Activated CD8-positive, alpha-beta memory T cell treated with anti-CD3 and anti-CD28 coated beads for 36 hours (primary cell): Measurements from ENCODE around the gene RAB7B. TPM values are rescaled to one million over a fixed set of nuclear protein-coding genes. Genes with fewer than 3 reads are reported as not detected.

Experiments used
- CTCF ChIA-PET: fragments of 350-600 bp; sonication (Branson Sonifier 250); formaldehyde crosslinking; loops from one replicate; lab custom pipeline; 2021; ENCODE audit warnings: antibody characterized with exemption; lab: Charles Lee
- POLR2A ChIA-PET: fragments of 350-600 bp; sonication (Branson Sonifier 250); formaldehyde crosslinking; loops from one replicate; lab custom pipeline; 2021; ENCODE audit warnings: antibody characterized with exemption; lab: Charles Lee
- total RNA-seq, 2 experiments: library from RNA; stranded (reverse); gene quantifications; one replicate each; pipeline ENCODE4 v1.2.3, GENCODE V29; 2021

RAB7B gene
- total RNA-seq, 2 experiments from 2014 or later, result not detected

DNA sequence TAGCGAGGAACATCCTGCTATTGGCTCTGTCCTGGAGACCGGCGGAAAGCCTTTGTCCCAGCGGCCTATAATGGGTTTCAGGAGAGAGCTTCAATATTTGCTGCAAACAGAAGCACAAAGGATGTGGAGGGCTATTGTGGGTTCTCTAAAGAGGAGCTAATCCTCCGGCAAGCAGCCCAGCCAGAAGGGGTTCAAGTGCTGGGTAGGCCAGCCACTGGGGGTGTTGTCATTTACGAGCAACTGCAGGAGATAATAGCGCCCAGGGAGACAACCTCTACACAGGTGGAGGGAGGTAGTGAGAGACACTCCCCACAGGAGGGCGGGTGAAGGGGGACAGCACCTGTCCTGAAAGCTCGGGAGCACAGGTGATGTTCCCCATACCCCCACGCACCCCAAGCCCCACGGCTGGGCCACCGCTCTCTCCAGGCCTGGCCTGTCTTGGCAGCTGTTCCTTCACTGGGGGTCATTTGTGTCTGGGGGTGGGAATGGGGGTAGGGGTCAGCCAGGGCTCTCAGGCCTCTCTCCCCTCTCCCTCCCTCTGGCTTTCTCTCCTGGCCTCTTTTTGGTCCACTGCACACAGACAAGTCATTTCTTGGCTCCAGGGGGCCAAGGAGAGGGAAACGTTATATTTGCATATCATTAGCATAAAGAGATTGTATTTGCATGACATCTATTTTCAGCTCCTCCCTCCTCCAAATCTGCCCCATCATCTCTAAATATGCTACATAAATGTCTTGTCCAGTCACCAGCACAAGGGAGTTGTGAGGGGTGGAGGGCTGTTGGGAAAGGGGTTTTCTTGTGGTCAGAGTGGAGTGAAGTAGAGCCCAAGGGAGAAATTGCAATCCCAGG, 37.9 kb downstream of the RAB7B start:
- CTCF ChIA-PET, result interaction anchor here (2.2 kb wide), 1 partner anchor 12 kb away, joined by 9 read pairs; no protein-coding TSS in a partner anchor
- POLR2A ChIA-PET, result no interaction called here

DNA sequence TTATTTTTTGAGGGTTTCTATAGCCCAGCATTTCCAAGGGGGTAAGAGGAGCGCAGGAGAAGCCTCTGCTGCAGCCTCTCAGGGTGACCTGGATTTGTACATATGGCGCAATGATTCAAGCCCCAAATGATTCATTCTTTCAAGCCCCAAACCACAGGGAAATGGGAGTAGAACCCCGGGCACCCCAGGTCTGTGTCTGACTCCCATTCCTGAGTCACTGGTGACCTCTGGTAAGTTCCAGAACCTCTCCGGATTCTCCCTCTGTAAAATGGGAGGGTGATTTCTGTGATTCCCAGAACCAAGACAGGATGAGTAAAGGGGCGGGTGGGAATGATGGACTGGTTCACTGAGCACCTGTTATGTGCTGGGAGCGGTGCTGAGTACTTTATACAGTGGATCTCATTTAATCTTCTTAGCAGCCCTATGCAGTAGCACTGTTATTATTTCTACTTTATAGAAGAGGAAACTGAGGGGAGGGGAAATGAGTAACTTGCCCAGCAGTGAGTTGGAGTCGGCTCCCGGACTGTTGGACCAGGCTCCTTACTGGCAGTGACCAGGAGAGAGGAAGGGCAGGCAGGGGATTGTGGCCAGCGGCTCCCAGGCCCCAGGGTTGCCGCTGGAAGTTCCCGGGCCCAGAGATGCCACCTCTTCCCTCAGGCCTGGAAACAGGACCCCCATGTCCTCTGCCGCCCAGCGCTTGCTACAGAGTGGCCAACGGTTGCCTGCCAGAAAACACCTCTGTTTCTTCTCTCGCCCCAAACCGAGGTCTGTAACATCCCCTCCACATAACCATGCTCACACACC, 39.6 kb downstream of the RAB7B start:
- CTCF ChIA-PET, result interaction anchor here (2.2 kb wide), 1 partner anchor 14 kb away, joined by 9 read pairs; no protein-coding TSS in a partner anchor
- POLR2A ChIA-PET, result no interaction called here

DNA sequence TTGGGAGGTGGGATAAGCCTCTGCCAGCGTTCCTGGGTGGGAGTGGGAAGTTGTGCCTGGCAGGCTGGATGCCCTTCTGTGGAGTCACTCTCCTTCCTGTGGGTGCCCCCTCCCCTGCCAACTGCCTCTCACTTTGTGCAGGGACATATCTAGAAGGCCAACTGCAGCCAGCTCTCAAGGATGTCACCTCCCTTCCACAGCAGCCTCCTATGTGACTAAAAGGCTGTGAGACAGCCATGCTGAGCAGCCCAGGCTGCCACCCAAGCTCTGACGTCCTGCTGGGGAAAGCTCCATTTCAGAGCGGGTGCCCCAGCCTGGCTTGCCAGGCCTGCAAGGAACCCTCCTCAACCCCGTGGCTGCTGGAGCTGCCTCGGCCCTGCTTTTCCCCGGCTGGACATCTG, 40.4 kb downstream of the RAB7B start:
- CTCF ChIA-PET, result no interaction called here
- POLR2A ChIA-PET, result interaction anchor here (0.5 to 0.6 kb wide), 2 partner anchors 9 to 74 kb away, joined by 3 read pairs; no protein-coding TSS in a partner anchor

DNA sequence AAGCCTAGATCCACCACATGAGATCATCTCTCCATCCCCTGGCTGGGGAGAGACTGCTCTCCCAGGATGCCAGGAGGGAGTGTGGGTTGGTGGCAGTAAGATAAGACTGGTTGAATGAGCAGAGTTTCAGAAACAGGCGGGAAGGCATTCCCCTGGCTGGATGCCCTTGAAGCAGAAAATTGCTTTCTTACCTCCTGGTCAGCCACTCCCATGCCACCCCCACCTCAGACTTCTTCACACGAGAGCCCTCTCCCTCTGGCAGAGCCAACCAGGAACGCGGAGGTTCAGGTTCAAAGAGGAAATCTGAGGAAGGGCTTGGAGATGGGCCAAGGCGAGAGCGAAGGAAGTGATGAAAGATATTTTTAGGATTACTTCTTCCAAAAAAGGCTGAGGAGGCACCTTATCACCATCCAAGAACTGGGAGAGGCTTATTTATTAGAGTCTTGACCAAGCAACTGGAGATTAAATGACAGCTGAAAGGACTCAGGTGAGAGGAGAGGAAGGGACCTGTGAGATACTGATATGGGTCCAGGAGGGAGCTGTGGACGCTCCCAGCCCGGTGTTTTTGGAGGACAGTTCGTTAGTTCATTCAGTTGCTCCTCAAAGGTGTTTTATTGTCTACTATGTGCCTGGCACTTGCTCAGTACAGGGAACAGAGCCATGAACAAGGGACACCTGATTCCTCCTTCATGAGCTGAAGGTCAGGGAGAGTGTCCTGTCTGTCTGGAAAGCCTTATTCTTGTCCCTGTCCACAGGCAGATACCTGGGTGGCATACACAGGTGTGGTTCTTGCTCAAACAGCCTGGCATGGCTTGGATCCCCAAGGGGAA, 41.0 kb downstream of the RAB7B start:
- ChIA-PET CTCF (no interaction called here), POLR2A (interaction anchor here (0.5 to 0.6 kb wide), 2 partner anchors 8 to 73 kb away, joined by 3 read pairs; no protein-coding TSS in a partner anchor)

DNA sequence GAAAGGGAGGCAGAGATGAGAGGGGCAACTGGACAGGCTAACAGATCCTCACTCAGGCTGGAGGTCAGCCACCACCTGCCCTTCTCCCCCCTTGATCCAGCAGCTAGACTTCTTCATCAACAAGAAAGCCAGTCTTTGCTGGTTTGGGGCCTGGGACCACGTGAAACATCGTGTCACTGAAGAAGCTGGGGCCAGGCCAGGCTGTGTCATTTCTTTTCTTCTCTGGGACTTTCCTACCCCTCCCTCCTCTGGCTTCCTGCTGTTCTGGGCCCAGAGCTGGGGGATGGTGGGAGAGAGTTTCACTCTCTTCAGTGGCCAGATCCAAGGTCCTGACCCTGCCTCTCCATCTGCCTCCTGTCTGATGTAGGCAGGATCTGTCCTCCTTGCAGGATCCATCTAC, 41.8 kb downstream of the RAB7B start:
- POLR2A ChIA-PET, result interaction anchor here (0.5 kb wide), 1 partner anchor 142 kb away, joined by 7 read pairs; no protein-coding TSS in a partner anchor
- CTCF ChIA-PET, result interaction anchor here (0.8 kb wide), 1 partner anchor 15 kb away, joined by 4 read pairs; no protein-coding TSS in a partner anchor

DNA sequence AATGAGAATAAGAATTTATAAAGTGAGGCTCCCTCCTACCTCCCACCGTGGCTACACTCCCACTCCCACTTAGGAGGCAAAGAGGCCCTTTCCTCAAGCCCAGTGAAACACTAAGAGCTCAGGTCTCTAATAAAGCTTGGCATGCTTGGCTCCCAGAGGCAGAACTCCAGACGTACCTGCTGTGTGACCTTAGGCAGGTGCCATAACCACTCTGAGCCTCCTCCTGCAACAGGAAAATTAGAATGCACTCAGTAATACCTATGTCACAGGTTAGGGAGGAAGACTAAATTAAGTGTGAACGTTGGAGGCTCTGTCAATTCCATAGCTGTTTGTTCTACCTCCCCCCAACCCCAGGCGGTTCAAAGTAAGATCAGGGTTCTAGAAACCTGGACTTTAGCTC, 43.4 kb downstream of the RAB7B start:
- ChIA-PET POLR2A (no interaction called here), CTCF (no interaction called here)

DNA sequence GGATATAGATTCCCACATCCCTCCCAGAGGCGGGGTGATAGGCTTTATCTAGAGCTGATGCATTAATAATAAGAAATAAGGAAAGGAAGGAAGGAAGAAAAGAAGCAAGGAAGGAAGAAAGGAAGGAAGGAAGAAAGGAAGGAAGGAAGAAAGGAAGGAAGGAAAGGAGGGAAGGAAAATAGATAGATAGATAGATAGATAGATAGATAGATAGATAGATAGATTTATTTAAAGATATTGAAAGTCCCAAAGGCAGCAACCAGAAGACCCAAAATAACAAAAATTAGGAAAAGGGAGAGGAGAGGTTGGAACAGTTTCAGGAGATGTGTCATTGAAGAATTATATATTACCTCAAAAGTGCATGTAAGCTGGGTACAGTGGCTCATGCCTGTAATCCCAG, 47.7 kb downstream of the RAB7B start:
- CTCF ChIA-PET, result no interaction called here
- POLR2A ChIA-PET, result no interaction called here

DNA sequence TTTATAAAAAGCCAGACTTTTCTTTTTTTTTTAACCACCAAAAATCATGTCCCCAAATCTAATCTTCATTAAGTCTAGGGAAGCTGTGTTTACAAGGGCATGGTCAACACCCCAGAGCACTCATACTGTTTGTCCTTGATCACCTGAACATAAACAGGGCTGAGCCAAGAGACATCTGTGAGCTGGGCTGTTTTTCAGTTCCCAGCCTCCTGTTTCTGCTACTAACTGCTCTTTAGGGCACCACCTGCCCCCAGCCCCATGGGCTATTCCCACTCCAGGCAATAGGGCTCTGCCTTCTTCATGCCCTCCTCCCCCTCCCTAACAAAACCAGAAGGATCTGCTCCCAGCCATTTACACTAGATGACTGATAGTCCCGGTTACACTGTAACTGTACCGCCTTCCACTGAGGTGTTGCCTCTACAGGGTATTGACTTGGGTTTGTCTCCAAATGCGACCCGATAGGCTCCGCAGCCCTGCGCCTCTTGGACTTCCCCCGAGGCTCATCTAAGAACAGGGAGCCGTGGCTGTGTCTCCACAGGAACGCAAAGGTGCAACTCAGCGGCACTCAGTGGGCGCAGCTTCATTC, 48.3 kb downstream of the RAB7B start:
- CTCF ChIA-PET, result no interaction called here
- POLR2A ChIA-PET, result no interaction called here

DNA sequence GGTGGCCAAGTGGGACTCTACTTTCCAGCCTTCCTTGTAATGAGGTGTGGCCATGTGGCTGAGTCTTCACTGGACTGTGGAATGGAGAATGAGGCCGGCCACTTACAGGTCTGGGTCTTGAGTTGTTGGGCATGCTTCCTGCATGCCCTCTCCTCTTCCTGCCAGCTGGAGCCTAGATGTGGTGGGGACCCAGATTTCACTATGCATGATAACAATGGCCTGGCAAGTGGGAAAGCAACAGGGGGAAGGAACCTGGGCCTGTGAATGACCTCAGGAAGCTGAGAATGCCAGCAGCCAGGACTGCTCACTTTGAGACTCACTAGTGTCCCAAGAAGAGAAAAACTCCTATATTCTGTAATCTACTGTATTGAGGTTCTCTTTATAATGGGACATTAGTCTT, 51.4 kb downstream of the RAB7B start:
- ChIA-PET CTCF (interaction anchor here (1.4 kb wide), 1 partner anchor 26 kb away, joined by 3 read pairs; no protein-coding TSS in a partner anchor), POLR2A (no interaction called here)

DNA sequence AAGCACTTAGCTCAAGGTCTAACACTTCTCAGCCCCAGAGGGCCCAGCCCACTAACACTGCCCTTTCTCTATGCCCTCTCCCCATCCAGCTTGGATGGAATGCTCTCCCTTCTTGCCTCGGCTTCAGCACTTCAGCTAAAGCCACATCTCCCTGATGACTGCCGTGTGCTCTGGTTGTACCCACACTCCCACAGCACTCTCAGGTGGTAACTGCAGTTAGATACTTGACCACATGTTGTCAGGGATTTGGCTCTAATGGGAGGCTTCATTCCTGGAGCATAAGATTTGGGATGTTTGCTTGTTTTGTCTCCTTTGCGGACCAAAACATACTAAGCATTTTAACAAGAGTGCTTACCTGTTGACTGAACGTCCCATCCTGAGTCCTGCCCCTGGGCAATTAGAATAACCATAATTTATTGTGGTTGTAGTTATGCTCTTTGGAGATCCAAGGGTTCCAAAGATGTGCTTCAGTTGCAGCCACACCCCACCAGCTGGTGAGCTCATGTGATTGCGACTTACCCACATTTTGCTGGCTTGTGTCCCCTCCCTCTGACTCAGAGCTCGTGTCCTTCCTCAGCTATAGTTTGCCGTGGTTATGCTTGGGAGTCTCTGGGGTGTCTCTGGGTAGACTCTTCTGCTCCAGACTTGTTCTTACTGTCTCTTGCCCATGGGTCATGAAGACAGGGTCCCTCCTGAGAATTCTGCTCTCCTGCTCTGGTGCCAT, 52.2 kb downstream of the RAB7B start:
- POLR2A ChIA-PET, result no interaction called here
- CTCF ChIA-PET, result no interaction called here

DNA sequence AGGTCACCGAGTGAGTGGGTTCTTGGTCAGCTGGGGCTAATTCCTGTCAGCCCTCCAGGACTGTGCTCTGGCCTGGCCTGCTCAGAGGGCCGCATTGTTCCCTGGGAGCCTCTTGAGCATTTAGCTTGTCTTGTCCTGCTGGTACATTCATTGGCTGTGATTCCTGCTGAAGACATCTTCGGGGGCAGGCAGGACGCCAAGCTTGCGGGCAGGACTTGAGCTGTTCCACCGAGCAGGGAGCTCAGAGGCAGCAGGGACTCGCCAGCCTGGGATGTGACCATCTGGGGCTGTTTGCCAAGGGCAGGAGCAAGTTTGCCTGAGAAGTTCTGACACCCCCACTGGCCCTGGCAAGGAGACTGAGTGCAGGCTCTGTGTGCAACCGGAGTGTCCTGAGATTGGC, 52.9 kb downstream of the RAB7B start:
- POLR2A ChIA-PET, result no interaction called here
- CTCF ChIA-PET, result no interaction called here

DNA sequence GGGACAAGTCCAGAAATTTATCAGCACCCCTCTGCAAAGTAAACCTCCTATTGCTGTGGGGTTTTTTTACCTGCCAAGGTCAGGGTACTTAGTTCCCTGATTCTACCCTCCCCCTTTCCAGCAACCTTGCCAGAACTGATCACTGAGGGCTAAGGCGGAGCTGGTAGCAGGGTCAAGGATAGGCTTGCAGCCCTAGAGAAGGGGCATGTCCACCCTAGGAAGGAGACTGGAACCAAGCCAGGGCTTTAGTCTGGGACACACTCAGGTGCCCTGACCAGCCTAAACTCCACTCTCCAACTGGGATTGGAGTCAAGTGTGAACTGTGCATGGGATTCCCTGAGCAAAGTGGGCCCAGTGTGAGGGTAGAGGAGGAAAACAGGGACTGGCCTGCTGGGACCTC, 53.4 kb downstream of the RAB7B start:
- CTCF ChIA-PET, result no interaction called here

DNA sequence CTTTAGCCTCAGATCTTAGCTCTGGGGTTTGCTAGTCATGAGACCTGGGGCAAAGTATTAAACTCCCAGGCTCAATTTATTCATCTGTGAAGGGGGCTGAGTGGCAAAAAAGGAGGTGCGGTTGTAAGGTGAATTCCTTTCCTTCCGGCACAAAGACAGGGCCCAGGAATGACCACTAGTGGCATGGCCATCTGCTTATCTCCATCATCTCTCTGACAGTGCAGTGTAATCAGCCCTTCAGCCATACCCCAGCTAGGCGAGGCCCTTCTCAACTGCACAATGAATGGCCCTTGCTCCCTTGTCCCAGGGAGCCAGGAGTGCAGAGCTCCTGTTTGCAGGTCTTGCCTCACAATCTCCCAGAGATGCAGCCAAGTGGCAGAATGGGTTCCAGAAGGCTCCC, 54.3 kb downstream of the RAB7B start:
- ChIA-PET POLR2A (no interaction called here), CTCF (no interaction called here)

More for the DNA sequence above, 53.4 kb downstream of the RAB7B start:
- POLR2A ChIA-PET, result no interaction called here

DNA sequence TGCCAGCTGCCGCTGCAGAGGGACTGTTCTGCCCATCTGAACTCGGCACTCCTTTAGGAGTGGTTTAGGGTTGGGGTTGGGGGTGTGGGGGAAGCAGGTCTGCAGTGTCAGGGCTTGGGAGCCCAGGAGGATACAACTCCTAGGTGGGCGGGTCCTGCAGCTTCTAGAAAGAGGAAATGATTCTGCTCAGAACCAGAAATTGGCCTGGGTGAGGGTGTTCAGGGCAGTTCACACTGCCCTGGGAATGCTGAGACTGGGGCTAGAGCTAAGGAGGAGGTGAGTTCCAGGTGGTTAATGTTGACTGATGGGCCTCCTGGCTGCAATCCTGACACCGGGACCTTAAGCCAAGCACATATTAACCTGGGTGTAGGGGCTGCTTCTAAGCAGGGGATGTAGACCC, 55.2 kb downstream of the RAB7B start:
- ChIA-PET POLR2A (no interaction called here), CTCF (no interaction called here)

DNA sequence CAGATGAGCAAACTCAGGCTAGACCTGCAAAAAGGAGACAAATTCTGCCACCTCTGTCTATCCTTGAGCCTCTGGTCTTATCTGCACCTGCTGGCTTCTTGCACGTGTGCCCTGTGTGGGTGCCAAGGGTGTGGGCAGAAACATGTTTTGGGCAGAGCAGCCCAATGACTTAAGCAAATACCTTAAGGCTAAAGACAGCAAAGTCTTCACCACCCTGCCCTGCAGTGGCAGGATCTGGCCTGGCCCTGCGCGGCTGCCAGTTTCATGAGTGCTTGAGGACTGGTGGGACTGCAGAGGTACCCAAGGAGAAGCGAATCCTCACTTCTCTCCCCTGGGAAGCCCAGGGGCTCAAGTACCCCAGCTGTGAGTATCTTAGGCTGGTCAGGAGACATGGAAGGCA, 56.2 kb downstream of the RAB7B start:
- ChIA-PET POLR2A (interaction anchor here (0.5 kb wide), 1 partner anchor 149 kb away, joined by 6 read pairs; no protein-coding TSS in a partner anchor), CTCF (no interaction called here)

DNA sequence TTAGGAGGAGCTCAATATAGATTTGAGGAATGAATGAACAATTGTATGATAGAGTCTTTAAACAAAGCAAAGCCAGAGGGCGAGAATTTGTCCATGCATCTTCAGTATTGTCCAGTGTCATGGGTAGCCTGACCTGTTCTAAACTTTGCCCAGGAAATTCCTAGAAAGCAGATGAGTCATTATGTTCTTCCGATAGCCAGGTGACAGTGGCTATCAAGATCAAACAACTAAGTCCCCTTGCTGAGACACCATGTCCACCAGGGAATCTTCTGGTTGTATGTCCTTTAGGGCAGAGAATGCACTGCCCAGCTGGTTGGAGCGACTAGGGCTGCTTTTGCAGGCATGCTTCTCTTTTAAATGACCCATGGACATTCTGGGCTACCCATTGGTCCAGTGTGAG, 58.1 kb downstream of the RAB7B start:
- ChIA-PET POLR2A (no interaction called here), CTCF (no interaction called here)

DNA sequence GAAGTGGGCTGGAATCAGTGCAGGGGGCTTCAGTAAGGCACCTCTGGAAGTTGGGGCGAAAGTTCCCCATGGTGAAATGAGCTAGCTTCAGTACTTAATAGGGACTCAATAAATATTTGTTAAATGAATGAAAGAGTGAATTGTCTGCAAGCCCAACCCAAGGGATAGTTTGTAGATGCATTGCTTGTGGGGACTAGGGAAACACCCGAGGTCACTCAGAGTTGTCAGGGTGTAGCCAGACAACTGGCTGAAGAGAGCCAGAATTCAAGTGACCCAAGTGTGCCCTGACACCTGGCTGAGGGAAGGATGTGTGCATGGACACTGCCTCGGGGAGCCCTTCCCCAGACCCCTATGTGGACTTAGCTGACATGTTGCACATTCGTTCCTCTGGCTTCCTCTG, 58.7 kb downstream of the RAB7B start:
- ChIA-PET CTCF (no interaction called here), POLR2A (no interaction called here)

DNA sequence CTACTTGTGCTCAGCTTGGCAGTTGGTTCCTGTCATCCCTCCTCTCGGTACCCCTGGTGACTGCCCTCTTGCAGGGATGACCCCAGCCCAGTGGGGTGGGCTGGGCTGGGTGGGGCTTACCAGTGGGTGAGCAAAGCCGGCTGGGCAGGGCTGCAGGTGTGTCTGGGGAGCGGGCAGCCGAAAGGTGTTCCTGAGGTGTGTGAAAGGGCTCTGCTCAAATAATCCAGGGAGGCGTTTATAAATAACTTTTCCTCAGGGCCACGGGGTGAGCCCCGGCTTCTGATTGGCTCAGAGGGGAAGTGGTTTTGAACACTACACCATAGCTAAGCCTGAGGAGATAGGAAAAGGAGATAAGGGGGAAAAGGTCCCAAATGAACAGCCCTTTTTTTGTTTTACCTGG, 60.0 kb downstream of the RAB7B start, which contains the start of gene SLC26A9:
SLC26A9 (minus strand) TSS at position 212 of the 400 bp plus-strand sequence. CDS start 7,636 bp downstream, outside the sequence.
- ChIA-PET CTCF (interaction anchor here (1.2 kb wide), 1 partner anchor 20 kb away, joined by 3 read pairs; no protein-coding TSS in a partner anchor), POLR2A (no interaction called here)
